Astrocyte (in vitro differentiated cells and primary cell): Measurements from ENCODE around the gene CFAP45. TPM values are rescaled to one million over a fixed set of nuclear protein-coding genes. Genes with fewer than 3 reads are reported as not detected.

Source experiments
- DNase-seq: peaks from one replicate; pipeline ENCODE4 v3.0.0-alpha.2; 2010; ENCODE audit warnings: low read depth
- FAIRE-seq: peaks from 2 replicates; lab custom pipeline; 2011; peaks lifted over from hg19 to GRCh38; lab: Jason Lieb, UNC
- H2AFZ ChIP-seq: 2 replicates; pipeline ENCODE4 v1.6.0; 2012; ENCODE audit warnings: low read depth, low read length, inconsistent platforms
- H3K27ac ChIP-seq: 2 replicates; pipeline ENCODE4 v1.5.1; 2011; ENCODE audit warnings: low read depth, low read length, inconsistent platforms
- H3K27me3 ChIP-seq: 2 replicates; pipeline ENCODE4 v1.6.0; 2011; ENCODE audit warnings: low read length, inconsistent platforms; ENCODE audit not compliant: insufficient read depth
- H3K36me3 ChIP-seq: 2 replicates; pipeline ENCODE4 v1.5.1; 2011; ENCODE audit warnings: low read length, inconsistent platforms; ENCODE audit not compliant: insufficient read depth
- H3K4me1 ChIP-seq: 2 replicates; pipeline ENCODE4 v1.5.1; 2011; ENCODE audit warnings: low read length, inconsistent platforms; ENCODE audit not compliant: insufficient read depth
- H3K4me2 ChIP-seq: 2 replicates; pipeline ENCODE4 v1.6.0; 2012; ENCODE audit warnings: low read length, inconsistent platforms
- H3K4me3 ChIP-seq: 2 replicates; pipeline ENCODE4 v1.5.1; 2011; ENCODE audit warnings: low read depth, mild to moderate bottlenecking, low read length, inconsistent platforms; ENCODE audit not compliant: insufficient read depth
- H3K79me2 ChIP-seq: 2 replicates; pipeline ENCODE4 v1.6.0; 2012; ENCODE audit warnings: mild to moderate bottlenecking, low read length, inconsistent platforms; ENCODE audit not compliant: insufficient read depth
- H3K9ac ChIP-seq: 2 replicates; pipeline ENCODE4 v1.6.0; 2012; ENCODE audit warnings: mild to moderate bottlenecking, low read length, inconsistent platforms
- H3K9me3 ChIP-seq: 2 replicates; pipeline ENCODE4 v1.5.1; 2012; ENCODE audit warnings: low read depth, mild to moderate bottlenecking, low read length, inconsistent platforms; ENCODE audit not compliant: insufficient read depth
- H4K20me1 ChIP-seq: 2 replicates; pipeline ENCODE4 v1.6.0; 2012; ENCODE audit warnings: low read length, inconsistent platforms; ENCODE audit not compliant: insufficient read depth
- H3K27ac Mint-ChIP-seq: one replicate; pipeline ENCODE4 v1.8.0; 2021; ENCODE audit warnings: mild to moderate bottlenecking, mixed read lengths; ENCODE audit not compliant: unreplicated experiment
- H3K27me3 Mint-ChIP-seq: one replicate; pipeline ENCODE4 v1.8.0; 2021; ENCODE audit warnings: low read depth, mixed read lengths; ENCODE audit not compliant: unreplicated experiment
- H3K36me3 Mint-ChIP-seq: one replicate; pipeline ENCODE4 v1.8.0; 2021; ENCODE audit warnings: low read depth, mixed read lengths; ENCODE audit not compliant: unreplicated experiment
- H3K4me1 Mint-ChIP-seq: one replicate; pipeline ENCODE4 v1.8.0; 2021; ENCODE audit warnings: low read depth, mixed read lengths; ENCODE audit not compliant: unreplicated experiment
- H3K4me3 Mint-ChIP-seq: one replicate; pipeline ENCODE4 v1.8.0; 2021; ENCODE audit warnings: mild to moderate bottlenecking, moderate library complexity, mixed read lengths; ENCODE audit not compliant: unreplicated experiment
- H3K9me3 Mint-ChIP-seq: one replicate; pipeline ENCODE4 v1.8.0; 2021; ENCODE audit warnings: mild to moderate bottlenecking, mixed read lengths; ENCODE audit not compliant: unreplicated experiment
- CTCF ChIP-seq: IDR thresholded peaks from 2 replicates; pipeline ENCODE4 v1.5.1; 2011; ENCODE audit warnings: low read depth, mild to moderate bottlenecking, inconsistent platforms, low read length, moderate library complexity; ENCODE audit not compliant: insufficient read depth
- EZH2 ChIP-seq: IDR thresholded peaks from 2 replicates; pipeline ENCODE4 v1.6.1; 2012; ENCODE audit warnings: mild to moderate bottlenecking, low read length, inconsistent platforms; ENCODE audit not compliant: insufficient read depth
- total RNA-seq: library from RNA; stranded (reverse); gene quantifications from 2 replicates; pipeline ENCODE4 v1.2.1, GENCODE V29; 2021

Gene CFAP45
- total RNA-seq, 1 donor from 2014 or later = 3.2 TPM

- H3K27me3 ChIP-seq = peaks cover 2% of the 10 kb centered on the region
- H3K36me3 ChIP-seq = no peaks in the 10 kb centered on the region
- Mint-ChIP-seq H3K27me3 (peaks cover 36% of the 10 kb centered on the region), H3K4me1 (peaks cover 5% of the 10 kb centered on the region), H3K27ac (peak overlapping the region; percentile 22), H3K36me3 (peaks cover 6% of the 10 kb centered on the region), H3K4me3 (no peak overlapping the region), H3K9me3 (peaks cover 2% of the 10 kb centered on the region)
- no peaks in the 10 kb centered on the region for H3K79me2 ChIP-seq
- no peak overlapping the region for H3K4me2 ChIP-seq
- no peak overlapping the region for H3K9ac ChIP-seq
- H3K27ac ChIP-seq = no peak overlapping the region
- no peaks in the 10 kb centered on the region for H3K4me1 ChIP-seq
- H2AFZ ChIP-seq = no peak overlapping the region
- no peaks in the 10 kb centered on the region for H4K20me1 ChIP-seq
- H3K9me3 ChIP-seq = no peaks in the 10 kb centered on the region
- no peak for TF ChIP-seq EZH2
- no peak for TF ChIP-seq CTCF
- DNase-seq = no peak
- no peak for FAIRE-seq
- H3K4me3 ChIP-seq = no peak overlapping the region
These were observed 32.6 kb upstream of the CFAP45 start for GRCh38 chr1:159932296-159933285.

GRCh38 chr1:159931795-159932173 is 31.8 kb upstream of the CFAP45 start:
- no peak overlapping the region for H3K4me3 ChIP-seq
- no peak overlapping the region for H2AFZ ChIP-seq
- Mint-ChIP-seq H3K9me3 (peaks cover 2% of the 10 kb centered on the region), H3K27me3 (peaks cover 36% of the 10 kb centered on the region), H3K4me3 (no peak overlapping the region), H3K36me3 (peaks cover 6% of the 10 kb centered on the region), H3K27ac (no peak overlapping the region), H3K4me1 (peaks cover 6% of the 10 kb centered on the region)
- DNase-seq = no peak
- TF ChIP-seq CTCF = no peak
- no peak for TF ChIP-seq EZH2
- no peak overlapping the region for H3K27ac ChIP-seq
- no peaks in the 10 kb centered on the region for H4K20me1 ChIP-seq
- H3K9me3 ChIP-seq = no peaks in the 10 kb centered on the region
- no peaks in the 10 kb centered on the region for H3K79me2 ChIP-seq
- no peak overlapping the region for H3K4me2 ChIP-seq
- no peaks in the 10 kb centered on the region for H3K36me3 ChIP-seq
- no peaks in the 10 kb centered on the region for H3K4me1 ChIP-seq
- no peaks in the 10 kb centered on the region for H3K27me3 ChIP-seq
- H3K9ac ChIP-seq = no peak overlapping the region
- no peak for FAIRE-seq
